GM08714 (cell line): ENCODE results near the gene EGFL7.

Source experiments
- H3K4me3 ChIP-seq: fragments of 200-500 bp; sonication (Bioruptor generic); 2 replicates; pipeline ENCODE4 v1.5.1; 2014; ENCODE audit warnings: mild to moderate bottlenecking, low read length, inconsistent platforms
- ZNF274 ChIP-seq: IDR thresholded peaks from 2 replicates; pipeline ENCODE4 v1.6.1; 2012; ENCODE audit warnings: mild to moderate bottlenecking, low read depth, low read length

Gene EGFL7

DNA sequence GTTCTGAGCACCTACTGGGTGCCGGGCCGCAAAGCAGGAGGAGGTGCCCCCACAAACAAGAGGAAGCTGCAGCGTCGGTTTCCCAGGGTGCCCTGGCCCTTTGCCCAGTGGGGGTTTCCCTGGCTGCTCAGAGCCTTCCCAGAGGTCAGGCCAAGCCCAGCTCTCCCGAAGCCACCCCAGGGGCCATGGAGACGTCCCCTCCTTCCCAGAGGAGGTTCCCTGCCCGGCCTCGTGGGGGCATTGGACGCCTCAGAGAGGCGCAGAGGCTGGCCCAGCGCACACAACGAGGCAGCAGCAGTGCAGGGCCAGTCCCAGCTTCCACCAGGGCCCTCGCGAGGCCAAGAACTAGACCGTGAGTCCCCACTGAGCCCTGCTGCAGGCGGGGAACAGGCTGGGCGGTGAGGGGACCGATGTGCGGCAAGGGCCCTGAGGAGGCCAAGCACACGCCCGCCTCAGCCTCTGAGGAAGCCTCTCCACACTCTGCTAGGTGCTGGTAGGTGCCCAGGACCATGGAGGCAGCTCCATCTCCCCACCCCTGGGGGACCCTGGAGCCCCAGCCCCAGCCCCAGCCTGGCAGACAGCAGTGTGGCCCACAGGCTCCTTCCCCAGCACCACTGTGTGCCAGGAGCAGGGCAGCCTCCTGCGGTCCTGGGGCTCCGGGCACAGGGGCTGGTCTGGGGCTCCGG, 56.6 kb downstream of the EGFL7 start:
- no peak overlapping the region for H3K4me3 ChIP-seq
- TF ChIP-seq ZNF274: no peak

DNA sequence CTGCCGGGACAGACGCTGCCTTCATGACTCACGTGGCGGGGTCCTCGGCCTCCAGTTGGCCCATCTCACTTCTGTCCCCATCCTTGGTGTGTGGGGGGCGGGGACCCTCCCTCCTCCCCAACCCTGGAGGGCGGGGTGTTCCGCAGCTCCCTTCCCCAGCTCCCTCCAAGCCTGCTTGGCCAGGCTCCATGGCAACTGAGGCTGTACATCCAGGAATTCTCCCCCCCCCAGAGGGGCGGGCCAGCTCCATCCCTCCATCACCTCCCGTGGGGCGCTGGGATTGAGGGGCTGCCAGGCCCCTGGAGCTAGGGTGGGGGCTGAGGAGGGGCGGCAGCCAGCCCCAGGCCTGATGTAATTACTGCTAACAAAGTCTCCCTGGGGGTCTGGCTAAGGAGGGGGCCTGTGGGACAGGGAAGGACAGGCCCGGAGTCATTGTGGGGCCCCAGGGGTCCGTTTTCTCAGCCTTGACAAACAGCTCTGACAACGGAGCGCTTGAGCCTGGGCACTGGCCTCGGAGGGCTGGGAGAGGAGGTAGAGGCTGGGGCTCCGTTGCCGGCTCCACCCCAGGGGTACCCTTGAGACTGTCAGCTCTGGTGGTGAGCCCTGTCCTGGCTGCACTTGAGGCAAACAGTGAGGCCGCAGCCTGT, 57.7 kb downstream of the EGFL7 start:
- TF ChIP-seq ZNF274: no peak
- no peak overlapping the region for H3K4me3 ChIP-seq

GRCh38 chr9:136720898-136721338, 58.2 kb downstream of the EGFL7 start:
- no peak for TF ChIP-seq ZNF274
- no peak overlapping the region for H3K4me3 ChIP-seq

DNA sequence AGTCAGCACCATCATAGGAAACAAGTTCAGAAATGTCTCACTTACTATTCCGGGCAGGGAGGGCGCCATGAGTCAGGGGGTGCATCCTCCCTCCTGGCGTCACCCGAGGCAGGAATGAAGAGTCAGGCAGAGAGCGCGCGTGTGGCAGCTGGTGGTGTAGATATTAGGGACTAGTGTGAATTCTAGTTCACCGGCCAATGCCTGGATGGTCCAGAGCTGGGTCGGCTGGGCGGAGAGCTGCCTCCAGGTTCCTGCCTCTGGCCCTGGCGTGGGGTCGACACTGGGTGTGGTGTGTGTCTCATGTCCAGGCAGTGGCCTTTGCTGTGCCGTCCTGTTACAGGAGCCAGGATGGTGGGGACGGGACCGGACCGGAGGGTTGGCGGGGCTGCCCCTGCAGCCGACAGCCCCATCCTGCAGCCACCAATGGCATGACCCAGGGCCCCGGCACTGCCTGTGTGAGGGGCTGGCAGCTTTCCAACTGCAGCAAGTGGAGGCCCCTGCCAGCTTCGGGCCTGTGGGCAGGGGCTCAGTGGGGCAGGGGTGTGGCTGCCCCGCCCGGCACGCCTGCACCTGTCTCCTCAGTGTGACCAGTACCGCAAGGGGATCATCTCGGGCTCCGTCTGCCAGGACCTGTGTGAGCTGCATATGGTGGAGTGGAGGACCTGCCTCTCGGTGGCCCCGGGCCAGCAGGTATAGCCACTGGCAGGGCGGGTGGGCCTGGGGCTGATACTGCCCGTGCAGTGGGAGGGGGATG, 58.8 kb downstream of the EGFL7 start:
- H3K4me3 ChIP-seq: no peak overlapping the region
- TF ChIP-seq ZNF274: no peak
